ENCODE data around the gene PIGH. TPM values are rescaled to one million over a fixed set of nuclear protein-coding genes. Genes with fewer than 3 reads are reported as not detected.

The PIGH gene, protein sequence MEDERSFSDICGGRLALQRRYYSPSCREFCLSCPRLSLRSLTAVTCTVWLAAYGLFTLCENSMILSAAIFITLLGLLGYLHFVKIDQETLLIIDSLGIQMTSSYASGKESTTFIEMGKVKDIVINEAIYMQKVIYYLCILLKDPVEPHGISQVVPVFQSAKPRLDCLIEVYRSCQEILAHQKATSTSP
- 12.3 TPM for polyA plus RNA-seq (2013, experiment 1 of 4)
- 12.2 TPM for polyA plus RNA-seq (2013, experiment 2 of 4)
- 15.6 TPM for polyA plus RNA-seq (2013, experiment 3 of 4)
- 10.9 TPM for polyA plus RNA-seq (2013, experiment 4 of 4)

DNA sequence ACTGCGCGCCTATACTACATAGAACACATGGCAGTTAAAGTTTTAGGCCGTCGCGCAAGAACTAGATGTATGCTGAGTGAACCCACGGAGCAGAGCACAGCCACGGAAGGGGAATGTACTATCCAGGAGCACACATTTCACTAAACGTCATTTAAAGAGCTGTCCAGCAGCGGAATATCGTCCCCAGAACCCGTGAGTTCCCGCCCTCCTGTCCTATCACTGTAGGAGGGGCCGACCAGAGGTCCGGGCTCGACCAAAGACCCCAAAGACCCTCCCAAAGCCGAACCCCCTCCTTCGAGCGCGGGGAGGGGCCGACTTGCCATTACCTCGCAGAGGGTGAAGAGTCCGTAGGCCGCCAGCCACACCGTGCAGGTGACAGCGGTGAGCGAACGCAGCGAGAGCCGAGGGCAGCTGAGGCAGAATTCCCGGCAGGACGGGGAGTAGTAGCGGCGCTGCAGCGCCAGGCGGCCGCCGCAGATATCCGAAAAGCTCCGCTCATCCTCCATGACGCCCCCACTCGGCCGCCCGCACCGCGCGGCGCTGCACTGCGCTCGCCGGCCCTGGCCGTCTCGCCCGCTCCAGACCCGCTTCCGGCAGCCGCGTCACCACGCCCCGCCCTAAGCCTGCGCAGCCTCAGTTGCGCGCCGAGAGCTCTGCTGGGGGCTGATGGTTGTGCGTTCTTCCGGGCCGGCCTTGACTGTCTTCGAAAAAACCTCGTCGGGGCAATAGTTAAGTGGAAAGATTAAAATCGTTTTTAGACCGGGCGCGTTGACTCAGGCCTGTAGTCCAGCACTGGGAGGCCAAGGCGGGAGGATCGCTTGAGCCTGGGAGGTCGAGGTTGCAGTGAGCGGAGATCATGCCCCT is at the start of gene PIGH:
TSS of gene PIGH (minus strand) at position 571 of the 864 bp plus-strand sequence. CDS start at position 506, 65 bp downstream.
- peak within 1 kb of the TSS; percentile 69 for H3K4me3 ChIP-seq (ENCODE audit: insufficient read depth, low read depth, low read length)
- WGBS, 2 experiments, result 8% methylated on average over 76 to 77 of the region's 77 CpGs
- peaks cover 4% of the 10 kb centered on the region for H3K4me1 ChIP-seq (ENCODE audit: control insufficient read depth, insufficient read depth, low read length)
- H3K27me3 ChIP-seq (ENCODE audit: control insufficient read depth, insufficient read depth, low read length, poor library complexity, severe bottlenecking), result peaks cover 22% of the 10 kb centered on the region
- no peaks in the 10 kb centered on the region for H3K36me3 ChIP-seq (ENCODE audit: control insufficient read depth, insufficient read depth, low read length)
- no peak within 1 kb of the TSS for H3K27ac ChIP-seq (ENCODE audit: insufficient read depth, low read depth, low read length, poor library complexity, severe bottlenecking)
- H3K9me3 ChIP-seq (ENCODE audit: control insufficient read depth, low read length), result no peaks in the 10 kb centered on the region

- H3K4me3 ChIP-seq (ENCODE audit: insufficient read depth, low read depth, low read length), result no peak overlapping the region
- H3K4me1 ChIP-seq (ENCODE audit: control insufficient read depth, insufficient read depth, low read length), result no peaks in the 10 kb centered on the region
- no peaks in the 10 kb centered on the region for H3K9me3 ChIP-seq (ENCODE audit: control insufficient read depth, low read length)
- 94 to 95% methylated on average over 3 of the region's 3 CpGs for WGBS, 2 experiments
- no peaks in the 10 kb centered on the region for H3K27me3 ChIP-seq (ENCODE audit: control insufficient read depth, insufficient read depth, low read length, poor library complexity, severe bottlenecking)
- H3K36me3 ChIP-seq (ENCODE audit: control insufficient read depth, insufficient read depth, low read length), result peaks cover 42% of the 10 kb centered on the region
- no peak overlapping the region for H3K27ac ChIP-seq (ENCODE audit: insufficient read depth, low read depth, low read length, poor library complexity, severe bottlenecking)
Observed at GRCh38 chr14:67646131-67646530, 46.1 kb upstream of the PIGH start.

DNA sequence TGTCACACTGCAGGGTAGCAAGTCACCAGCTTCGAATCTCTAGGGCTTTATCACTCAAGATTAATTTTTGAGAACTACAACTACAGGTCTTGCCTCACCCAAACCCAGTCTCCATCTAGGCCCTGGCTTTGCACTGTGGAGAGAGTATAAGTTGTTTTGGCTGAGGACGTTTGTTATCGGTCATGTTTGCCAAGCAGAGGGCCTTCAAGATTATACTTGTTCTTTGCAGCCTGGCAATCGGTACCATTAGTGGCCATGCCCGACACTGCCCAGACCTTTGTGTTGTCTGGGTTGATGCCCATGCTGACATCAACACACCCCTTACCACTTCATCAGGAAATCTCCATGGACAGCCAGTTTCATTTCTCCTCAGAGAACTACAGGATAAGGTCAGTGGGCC is 45.3 kb upstream of the PIGH start:
- Histone ChIP-seq H3K9me3 (ENCODE audit: control insufficient read depth, low read length) (no peaks in the 10 kb centered on the region), H3K4me1 (ENCODE audit: control insufficient read depth, insufficient read depth, low read length) (no peaks in the 10 kb centered on the region), H3K27me3 (ENCODE audit: control insufficient read depth, insufficient read depth, low read length, poor library complexity, severe bottlenecking) (no peaks in the 10 kb centered on the region), H3K4me3 (ENCODE audit: insufficient read depth, low read depth, low read length) (no peak overlapping the region), H3K27ac (ENCODE audit: insufficient read depth, low read depth, low read length, poor library complexity, severe bottlenecking) (no peak overlapping the region), H3K36me3 (ENCODE audit: control insufficient read depth, insufficient read depth, low read length) (peaks cover 35% of the 10 kb centered on the region)
- 92 to 95% methylated on average over 5 of the region's 5 CpGs for WGBS, 2 experiments

DNA sequence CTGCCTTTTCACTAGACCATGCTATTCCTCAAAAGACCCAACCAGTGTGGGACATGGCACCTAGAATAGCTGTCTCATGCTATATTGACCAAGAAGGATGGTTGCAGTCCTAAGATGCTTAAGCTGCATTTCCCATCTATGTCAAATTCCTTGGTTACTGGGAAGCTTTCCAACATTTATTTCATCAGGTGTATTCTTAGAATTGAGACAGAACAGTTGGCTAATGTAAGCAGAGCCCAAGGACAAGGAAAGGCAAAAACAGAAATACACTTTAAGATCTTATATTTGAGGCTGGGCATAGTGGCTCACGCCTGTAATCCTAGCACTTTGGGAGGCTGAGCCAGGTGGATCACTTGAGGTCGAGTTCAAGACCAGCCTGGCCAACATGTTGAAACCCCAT is 44.4 kb upstream of the PIGH start:
- no peak overlapping the region for H3K4me3 ChIP-seq (ENCODE audit: insufficient read depth, low read depth, low read length)
- 84 to 95% methylated on average over 2 of the region's 2 CpGs for WGBS, 2 experiments
- no peaks in the 10 kb centered on the region for H3K27me3 ChIP-seq (ENCODE audit: control insufficient read depth, insufficient read depth, low read length, poor library complexity, severe bottlenecking)
- H3K36me3 ChIP-seq (ENCODE audit: control insufficient read depth, insufficient read depth, low read length), result peaks cover 25% of the 10 kb centered on the region
- H3K9me3 ChIP-seq (ENCODE audit: control insufficient read depth, low read length), result no peaks in the 10 kb centered on the region
- H3K27ac ChIP-seq (ENCODE audit: insufficient read depth, low read depth, low read length, poor library complexity, severe bottlenecking), result no peak overlapping the region
- no peaks in the 10 kb centered on the region for H3K4me1 ChIP-seq (ENCODE audit: control insufficient read depth, insufficient read depth, low read length)

DNA sequence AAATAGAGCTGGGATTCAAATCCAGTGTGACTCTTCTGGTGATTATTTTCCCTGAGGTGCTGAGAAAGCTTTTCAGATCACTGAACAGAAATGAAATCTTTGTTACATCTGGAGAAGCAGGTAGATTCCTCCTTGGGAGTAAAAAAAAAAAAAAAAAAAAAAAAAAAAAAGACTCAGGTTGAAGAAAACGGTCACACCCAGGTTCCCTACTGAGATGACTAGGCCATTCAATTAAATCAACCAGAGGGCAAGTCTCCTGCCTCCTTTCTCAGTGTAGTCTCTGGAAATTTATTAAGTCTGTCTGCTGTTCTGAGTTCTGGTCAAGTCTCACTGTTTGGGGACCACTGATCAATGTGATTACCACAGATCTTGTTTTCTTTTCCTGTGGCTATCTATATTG is 43.6 kb upstream of the PIGH start:
- no peaks in the 10 kb centered on the region for H3K9me3 ChIP-seq (ENCODE audit: control insufficient read depth, low read length)
- H3K4me3 ChIP-seq (ENCODE audit: insufficient read depth, low read depth, low read length), result no peak overlapping the region
- WGBS, 2 experiments, result 73 to 80% methylated on average over 1 of the region's 1 CpG
- peaks cover 18% of the 10 kb centered on the region for H3K36me3 ChIP-seq (ENCODE audit: control insufficient read depth, insufficient read depth, low read length)
- H3K27me3 ChIP-seq (ENCODE audit: control insufficient read depth, insufficient read depth, low read length, poor library complexity, severe bottlenecking), result no peaks in the 10 kb centered on the region
- no peak overlapping the region for H3K27ac ChIP-seq (ENCODE audit: insufficient read depth, low read depth, low read length, poor library complexity, severe bottlenecking)
- no peaks in the 10 kb centered on the region for H3K4me1 ChIP-seq (ENCODE audit: control insufficient read depth, insufficient read depth, low read length)

- WGBS, 2 experiments, result 79 to 92% methylated on average over 5 of the region's 5 CpGs
- Histone ChIP-seq H3K9me3 (ENCODE audit: control insufficient read depth, low read length) (no peaks in the 10 kb centered on the region), H3K36me3 (ENCODE audit: control insufficient read depth, insufficient read depth, low read length) (peaks cover 13% of the 10 kb centered on the region), H3K27ac (ENCODE audit: insufficient read depth, low read depth, low read length, poor library complexity, severe bottlenecking) (no peak overlapping the region), H3K4me3 (ENCODE audit: insufficient read depth, low read depth, low read length) (no peak overlapping the region), H3K27me3 (ENCODE audit: control insufficient read depth, insufficient read depth, low read length, poor library complexity, severe bottlenecking) (no peaks in the 10 kb centered on the region), H3K4me1 (ENCODE audit: control insufficient read depth, insufficient read depth, low read length) (no peaks in the 10 kb centered on the region)
Observed at GRCh38 chr14:67641902-67642749, 42.1 kb upstream of the PIGH start.

DNA sequence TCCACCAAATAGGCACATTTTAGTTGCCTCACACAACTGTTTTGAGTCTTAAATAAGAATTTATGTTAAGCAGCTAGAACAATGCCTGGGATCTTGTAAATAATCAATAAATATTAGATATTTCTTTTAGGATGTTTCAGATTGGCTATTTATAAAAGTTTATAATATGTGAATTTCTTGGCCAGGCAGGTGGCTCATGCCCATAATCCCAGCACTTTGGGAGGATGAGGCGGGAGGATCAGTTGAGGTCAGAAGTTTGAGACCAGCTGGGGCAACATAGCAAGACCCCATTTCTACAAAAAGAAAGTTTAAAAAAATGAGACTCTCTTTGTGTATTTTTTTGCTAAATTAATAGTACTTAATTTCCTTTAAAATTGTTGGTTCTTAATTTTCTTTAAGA is 41.4 kb upstream of the PIGH start:
- H3K27me3 ChIP-seq (ENCODE audit: control insufficient read depth, insufficient read depth, low read length, poor library complexity, severe bottlenecking), result no peaks in the 10 kb centered on the region

DNA sequence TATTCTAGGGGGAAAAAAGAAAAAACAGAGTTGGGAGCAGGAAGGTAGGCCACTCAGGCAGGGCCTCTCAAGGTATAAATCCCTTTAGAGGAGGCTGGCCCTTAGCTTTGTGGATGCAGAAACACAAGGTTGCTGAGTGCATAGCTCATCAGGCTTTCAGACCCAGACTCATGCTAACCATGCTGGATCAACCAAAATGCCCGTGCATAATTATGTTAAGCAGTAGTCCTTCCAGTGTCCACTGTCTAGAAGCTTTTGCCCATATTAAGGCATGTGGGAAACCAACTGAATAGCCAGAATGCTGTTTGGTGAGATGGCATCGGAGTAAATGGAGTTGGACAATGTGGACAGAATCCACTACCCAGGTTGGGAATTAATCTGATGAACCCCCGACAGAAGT is 38.6 kb upstream of the PIGH start:
- Histone ChIP-seq H3K27me3 (ENCODE audit: control insufficient read depth, insufficient read depth, low read length, poor library complexity, severe bottlenecking) (no peaks in the 10 kb centered on the region), H3K36me3 (ENCODE audit: control insufficient read depth, insufficient read depth, low read length) (peaks cover 4% of the 10 kb centered on the region), H3K4me3 (ENCODE audit: insufficient read depth, low read depth, low read length) (no peak overlapping the region), H3K9me3 (ENCODE audit: control insufficient read depth, low read length) (no peaks in the 10 kb centered on the region), H3K27ac (ENCODE audit: insufficient read depth, low read depth, low read length, poor library complexity, severe bottlenecking) (no peak overlapping the region), H3K4me1 (ENCODE audit: control insufficient read depth, insufficient read depth, low read length) (no peaks in the 10 kb centered on the region)
- whole genome bisulfite sequencing, 2 experiments, result 93 to 99% methylated on average over 3 of the region's 3 CpGs

More for the DNA sequence above, 41.4 kb upstream of the PIGH start:
- Histone ChIP-seq H3K36me3 (ENCODE audit: control insufficient read depth, insufficient read depth, low read length) (peaks cover 13% of the 10 kb centered on the region), H3K27ac (ENCODE audit: insufficient read depth, low read depth, low read length, poor library complexity, severe bottlenecking) (no peak overlapping the region), H3K4me3 (ENCODE audit: insufficient read depth, low read depth, low read length) (no peak overlapping the region), H3K9me3 (ENCODE audit: control insufficient read depth, low read length) (no peaks in the 10 kb centered on the region), H3K4me1 (ENCODE audit: control insufficient read depth, insufficient read depth, low read length) (no peaks in the 10 kb centered on the region)
- WGBS, 2 experiments, result 100% methylated on average over 1 of the region's 1 CpG

DNA sequence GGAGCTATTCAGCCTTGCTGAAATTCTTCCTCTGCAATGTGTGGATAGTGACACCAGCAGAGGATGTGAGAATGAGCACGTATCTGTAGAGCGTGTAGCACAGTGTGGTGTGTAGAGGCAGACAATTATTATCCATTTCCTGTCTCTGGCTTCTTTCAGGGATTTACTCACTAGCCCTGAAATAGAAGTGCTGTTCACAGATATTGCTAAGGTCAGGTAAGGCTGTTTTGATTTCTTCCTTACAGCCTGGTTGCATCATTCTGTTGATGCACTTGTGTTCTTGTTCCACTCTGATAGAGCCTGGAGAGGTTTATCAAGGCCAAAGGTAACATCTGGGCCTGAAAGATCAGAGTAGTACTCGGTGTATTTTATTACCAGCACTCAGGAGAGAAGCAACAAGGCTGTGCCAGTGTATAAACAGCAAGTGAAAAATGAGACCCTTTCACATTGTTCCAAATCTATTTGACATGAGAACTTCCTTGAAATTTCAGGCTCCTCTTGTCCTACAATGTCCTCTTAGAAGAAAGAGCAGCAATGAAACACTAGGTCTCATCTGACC is 36.4 kb upstream of the PIGH start:
- H3K27me3 ChIP-seq (ENCODE audit: control insufficient read depth, insufficient read depth, low read length, poor library complexity, severe bottlenecking), result no peaks in the 10 kb centered on the region
- H3K4me3 ChIP-seq (ENCODE audit: insufficient read depth, low read depth, low read length), result no peak overlapping the region
- H3K36me3 ChIP-seq (ENCODE audit: control insufficient read depth, insufficient read depth, low read length), result no peaks in the 10 kb centered on the region
- no peak overlapping the region for H3K27ac ChIP-seq (ENCODE audit: insufficient read depth, low read depth, low read length, poor library complexity, severe bottlenecking)
- no peaks in the 10 kb centered on the region for H3K4me1 ChIP-seq (ENCODE audit: control insufficient read depth, insufficient read depth, low read length)
- no peaks in the 10 kb centered on the region for H3K9me3 ChIP-seq (ENCODE audit: control insufficient read depth, low read length)
- whole genome bisulfite sequencing, 2 experiments, result 96% methylated on average over 3 of the region's 3 CpGs

All from ectodermal cell (in vitro differentiated cells).